OCI-LY7 (cell line): ENCODE measurements around the gene PLCG1.

Source experiments
- CTCF ChIP-seq: fragments of 200-600 bp; sonication (generic); conservative IDR thresholded peaks from 2 replicates; pipeline ENCODE4 v1.5.1; 2014; ENCODE audit warnings: mild to moderate bottlenecking, antibody characterized with exemption, low read length, moderate library complexity, mixed read lengths
- EZH2phosphoT487 ChIP-seq: fragments of 200-600 bp; sonication (generic); IDR thresholded peaks from 2 replicates; pipeline ENCODE4 v1.6.1; 2018; ENCODE audit warnings: low read depth, borderline replicate concordance, mild to moderate bottlenecking, mixed run types, antibody characterized with exemption, low read length, moderate library complexity, mixed read lengths

- TF ChIP-seq CTCF: no peak
- TF ChIP-seq EZH2phosphoT487: no peak
Observed at GRCh38 chr20:41158082-41158625, 20.8 kb downstream of the PLCG1 start.
